Endometrial microvascular endothelial cells (primary cell): ENCODE data around the gene STAC3. TPM values are rescaled to one million over a fixed set of nuclear protein-coding genes. Genes with fewer than 3 reads are reported as not detected.

Experiments used
- in situ Hi-C: cut with HindIII; loops from 2 replicates; pipeline ENCODE4 v1.10.0; 2017; ENCODE audit warnings: low sequenced_read_pairs, low pct_unique_long_range_greater_than_20kb; ENCODE audit errors: inconsistent ontology term
- total RNA-seq: library from RNA; depleted of rRNA; stranded (reverse); fragments of >200 nt; gene quantifications from one replicate; pipeline ENCODE4 v1.2.3, GENCODE V29; 2015; ENCODE audit errors: inconsistent ontology term

The STAC3 gene
- total RNA-seq, 1 donor from 2014 or later, result 0.37 TPM

GRCh38 chr12:57226588-57227314, 24.2 kb downstream of the STAC3 start:
- in situ Hi-C loops, result no loop called here

- in situ Hi-C loops, result no loop called here
Observed at GRCh38 chr12:57225680-57226210, 25.2 kb downstream of the STAC3 start.

- in situ Hi-C loops, result no loop called here
Observed at GRCh38 chr12:57224973-57225679, 25.9 kb downstream of the STAC3 start.

GRCh38 chr12:57224278-57224972, 26.6 kb downstream of the STAC3 start:
- in situ Hi-C loops, result no loop called here

GRCh38 chr12:57223191-57224165, 27.5 kb downstream of the STAC3 start:
- in situ Hi-C loops, result no loop called here

- in situ Hi-C loops, result no loop called here
Observed at GRCh38 chr12:57222286-57223190, 28.4 kb downstream of the STAC3 start.

- in situ Hi-C loops, result no loop called here
Observed at GRCh38 chr12:57221169-57221917, 29.6 kb downstream of the STAC3 start.

GRCh38 chr12:57220770-57221168, 30.2 kb downstream of the STAC3 start:
- in situ Hi-C loops, result no loop called here

- in situ Hi-C loops, result no loop called here
Observed at GRCh38 chr12:57219993-57220754, 30.8 kb downstream of the STAC3 start.

GRCh38 chr12:57219205-57219992, 31.6 kb downstream of the STAC3 start:
- in situ Hi-C loops, result no loop called here

- in situ Hi-C loops, result no loop called here
Observed at GRCh38 chr12:57218030-57218853, 32.7 kb downstream of the STAC3 start.

GRCh38 chr12:57216921-57217879, 33.8 kb downstream of the STAC3 start:
- in situ Hi-C loops, result no loop called here

GRCh38 chr12:57216014-57216911, 34.7 kb downstream of the STAC3 start, which contains the start of gene NXPH4:
Gene NXPH4 (plus strand): TSS chr12:57216794. CDS start chr12:57216970, 176 bp downstream.
- in situ Hi-C loops, result no loop called here
